HepG2 (cell line): Measurements from ENCODE around the gene AP4E1. TPM values are rescaled to one million over a fixed set of nuclear protein-coding genes. Genes with fewer than 3 reads are reported as not detected.

ENCODE experiments used
- CSRNP2 ChIP-seq: sonication (generic); formaldehyde crosslinking; conservative IDR thresholded peaks from 2 replicates; pipeline ENCODE4 v1.8.0; 2022; ENCODE audit warnings: low read depth, missing genetic modification reagents
- DNMT3B ChIP-seq: conservative IDR thresholded peaks from 2 replicates; pipeline ENCODE4 v1.6.1; 2016; ENCODE audit warnings: missing biosample characterization, control low read depth
- EED ChIP-seq: sonication (generic); formaldehyde crosslinking; IDR thresholded peaks from 2 replicates; pipeline ENCODE4 v1.5.0; 2020; ENCODE audit warnings: mild to moderate bottlenecking, missing genetic modification reagents
- HMG20A ChIP-seq: IDR thresholded peaks from 2 replicates; pipeline ENCODE4 v1.6.1; 2016; ENCODE audit warnings: borderline replicate concordance
- KDM1A ChIP-seq: IDR thresholded peaks from 2 replicates; pipeline ENCODE4 v1.6.1; 2016; ENCODE audit warnings: missing compliant biosample characterization
- NR3C1 ChIP-seq: sonication (generic); formaldehyde crosslinking; IDR thresholded peaks from 2 replicates; pipeline ENCODE4 v1.4.0; 2020; ENCODE audit warnings: missing genetic modification reagents
- PRDM4 ChIP-seq: sonication (generic); formaldehyde crosslinking; IDR thresholded peaks from 2 replicates; pipeline ENCODE4 v1.9.0; 2021; ENCODE audit warnings: missing genetic modification reagents, borderline replicate concordance
- RFXANK ChIP-seq: IDR thresholded peaks from 2 replicates; pipeline ENCODE4 v1.6.1; 2016
- SNAI1 ChIP-seq: sonication (generic); formaldehyde crosslinking; IDR thresholded peaks from 2 replicates; pipeline ENCODE4 v1.5.0; 2020; ENCODE audit warnings: mild to moderate bottlenecking, missing genetic modification reagents, borderline replicate concordance
- SP5 ChIP-seq: IDR thresholded peaks from 2 replicates; pipeline ENCODE4 v1.6.1; 2016; ENCODE audit warnings: low read depth, borderline replicate concordance
- STAG1 ChIP-seq: sonication (generic); formaldehyde crosslinking; IDR thresholded peaks from 2 replicates; pipeline ENCODE4 v1.4.0; 2020; ENCODE audit warnings: missing genetic modification reagents
- THAP11 ChIP-seq: IDR thresholded peaks from 2 replicates; pipeline ENCODE4 v1.6.1; 2016; ENCODE audit warnings: missing biosample characterization, missing genetic modification reagents
- THYN1 ChIP-seq: sonication (generic); formaldehyde crosslinking; IDR thresholded peaks from 2 replicates; pipeline ENCODE4 v1.8.1; 2023; ENCODE audit warnings: low read depth, mild to moderate bottlenecking, moderate library complexity, missing genetic modification reagents, borderline replicate concordance
- U2AF2 ChIP-seq: fragments of 200-400 bp; formaldehyde crosslinking; IDR thresholded peaks from 2 replicates; pipeline ENCODE4 v1.6.1; 2017; ENCODE audit warnings: low read depth, mild to moderate bottlenecking, low read length
- ZBTB1 ChIP-seq: sonication (generic); formaldehyde crosslinking; IDR thresholded peaks from 2 replicates; pipeline ENCODE4 v1.4.0; 2020; ENCODE audit warnings: missing genetic modification reagents, borderline replicate concordance
- ZFP91 ChIP-seq: sonication (generic); formaldehyde crosslinking; IDR thresholded peaks from 2 replicates; pipeline ENCODE4 v1.9.0; 2022; ENCODE audit warnings: missing genetic modification reagents, mild to moderate bottlenecking, borderline replicate concordance
- ZNF264 ChIP-seq: sonication (generic); formaldehyde crosslinking; IDR thresholded peaks from 2 replicates; pipeline ENCODE4 v1.4.0; 2020; ENCODE audit warnings: missing genetic modification reagents
- ZNF598 ChIP-seq: sonication (generic); formaldehyde crosslinking; IDR thresholded peaks from 2 replicates; pipeline ENCODE4 v1.5.1; 2020; ENCODE audit warnings: mild to moderate bottlenecking, missing genetic modification reagents, borderline replicate concordance
- ZNF619 ChIP-seq: sonication (generic); formaldehyde crosslinking; IDR thresholded peaks from 2 replicates; pipeline ENCODE4 v1.4.0; 2020; ENCODE audit warnings: mild to moderate bottlenecking, missing genetic modification reagents
- ZNF644 ChIP-seq: IDR thresholded peaks from 2 replicates; pipeline ENCODE4 v1.6.1; 2016; ENCODE audit warnings: low read depth
- ZNF776 ChIP-seq: sonication (generic); formaldehyde crosslinking; IDR thresholded peaks from 2 replicates; pipeline ENCODE4 v1.4.0; 2020; ENCODE audit warnings: mild to moderate bottlenecking, missing genetic modification reagents
- ZNF780A ChIP-seq: sonication (generic); formaldehyde crosslinking; IDR thresholded peaks from 2 replicates; pipeline ENCODE4 v1.8.0; 2022; ENCODE audit warnings: mild to moderate bottlenecking, missing genetic modification reagents, moderate library complexity
- ZSCAN5A ChIP-seq: sonication (generic); formaldehyde crosslinking; IDR thresholded peaks from 2 replicates; pipeline ENCODE4 v1.8.0; 2022; ENCODE audit warnings: mild to moderate bottlenecking, missing genetic modification reagents, borderline replicate concordance
- polyA plus RNA-seq, 8 experiments: library from polyadenylated mRNA; depleted of rRNA in 3 of 8; stranded (reverse) in 7 of 8; unstranded in 1 of 8; fragments of >200 nt; fragmentation: Illumina TruSeq in 4 of 8; extraction: Trizol in 4 of 8; gene quantifications; 2 replicates each; pipeline versions ENCODE4 v1.2.1 to v1.2.3, GENCODE V29; 2011 to 2016; ENCODE audit warnings: low read depth in 4 of 8, missing spikeins in 1 of 8, mixed read lengths in 1 of 8; ENCODE audit not compliant: insufficient read depth in 1 of 8
- total RNA-seq, 5 experiments: library from RNA; depleted of rRNA; stranded (reverse); fragments of >200 nt; fragmentation: Illumina TruSeq; extraction: Trizol; gene quantifications; 2 replicates each; pipeline ENCODE4 v1.2.3, GENCODE V29; 2016; ENCODE audit warnings: low read depth in 1 of 5

The AP4E1 gene
- total and polyA plus RNA-seq, 2 of the 13 experiments (the other 11 are each of a cell fraction or from before 2014, with no cell fraction given), result 2.2 to 7.8 TPM

- no peak for TF ChIP-seq PRDM4 (CRISPR knock-in tag)
- no peak for TF ChIP-seq NR3C1
- no peak; the same call in 1 of the 2 replicates for TF ChIP-seq KDM1A (CRISPR knock-in tag)
- TF ChIP-seq ZBTB1 (CRISPR knock-in tag), result no peak
- TF ChIP-seq STAG1 (CRISPR knock-in tag), result peak; percentile 96
- no peak; the same call in 1 of the 2 replicates for TF ChIP-seq HMG20A (CRISPR knock-in tag)
- TF ChIP-seq THAP11, result peak; percentile 91
- no peak for TF ChIP-seq U2AF2
- no peak for TF ChIP-seq DNMT3B (CRISPR knock-in tag)
- no peak for TF ChIP-seq ZSCAN5A (CRISPR knock-in tag)
- TF ChIP-seq ZNF776 (CRISPR knock-in tag), result no peak
- TF ChIP-seq CSRNP2 (CRISPR knock-in tag), result no peak
- TF ChIP-seq THYN1 (CRISPR knock-in tag), result no peak
- TF ChIP-seq RFXANK (CRISPR knock-in tag), result no peak
- no peak for TF ChIP-seq ZNF619 (CRISPR knock-in tag)
- TF ChIP-seq ZNF598 (CRISPR knock-in tag), result 0 out of 2 replicates have a peak, but pooled peaks have one; percentile 20
- TF ChIP-seq ZNF644 (CRISPR knock-in tag), result no peak
- no peak for TF ChIP-seq EED
- no peak for TF ChIP-seq ZNF264 (CRISPR knock-in tag)
- TF ChIP-seq ZNF780A (CRISPR knock-in tag), result 0 out of 2 replicates have a peak, but pooled peaks have one; percentile 22
- TF ChIP-seq ZFP91 (CRISPR knock-in tag), result peak; percentile 81; the same call in 1 of the 2 replicates
- no peak for TF ChIP-seq SNAI1 (CRISPR knock-in tag)
- no peak for TF ChIP-seq SP5 (CRISPR knock-in tag)
These were observed at the start of gene AP4E1 (continued) for GRCh38 chr15:50908209-50909009.
